PC-3 (cell line): ENCODE data around the gene FGD5. TPM values are rescaled to one million over a fixed set of nuclear protein-coding genes. Genes with fewer than 3 reads are reported as not detected.

ENCODE experiments used
- ATAC-seq: fragments of 200-7000 bp; cut with Tn5 transposase; 2 replicates; pipeline ENCODE4 v1.9.1; 2020; ENCODE audit warnings: mild to moderate bottlenecking, moderate library complexity
- BruUV-seq: library from RNA; stranded (reverse); fragments of 400-500 nt; replicated peaks from 2 replicates; lab custom pipeline; 2021; lab: Mats Ljungman, UMichigan
- CTCF ChIA-PET: fragments of 300-600 bp; sonication (Branson Sonifier 250); formaldehyde crosslinking; loops from one replicate; lab custom pipeline; 2022; ENCODE audit warnings: antibody characterized with exemption; lab: Charles Lee
- POLR2A ChIA-PET: fragments of 300-600 bp; sonication (Branson Sonifier 250); formaldehyde crosslinking; loops from one replicate; lab custom pipeline; 2022; ENCODE audit warnings: antibody characterized with exemption; ENCODE audit not compliant: unreplicated experiment; lab: Charles Lee
- DNase-seq: peaks from one replicate; pipeline ENCODE4 v3.0.0-alpha.2; 2015
- H2AFZ ChIP-seq: fragments of 300-600 bp; sonication (generic); 2 replicates; pipeline ENCODE4 v1.6.0; 2016; ENCODE audit warnings: antibody characterized with exemption, low read length
- H3F3A ChIP-seq: fragments of 300-600 bp; sonication (generic); one replicate; pipeline ENCODE4 v1.6.0; 2017; ENCODE audit warnings: antibody characterized with exemption, low read length, control low read depth, mild to moderate bottlenecking; ENCODE audit not compliant: unreplicated experiment
- H3K27ac ChIP-seq: fragments of 300-600 bp; sonication (generic); 2 replicates; pipeline ENCODE4 v1.5.1; 2016; ENCODE audit warnings: mild to moderate bottlenecking, low read length
- H3K27me3 ChIP-seq: fragments of 300-600 bp; sonication (generic); 2 replicates; pipeline ENCODE4 v1.6.1; 2016; ENCODE audit warnings: low read length, mixed read lengths
- H3K36me3 ChIP-seq: fragments of 300-600 bp; sonication (generic); 2 replicates; pipeline ENCODE4 v1.6.1; 2016; ENCODE audit warnings: low read depth, mixed run types, low read length, mixed read lengths
- H3K4me1 ChIP-seq: fragments of 300-600 bp; sonication (generic); 2 replicates; pipeline ENCODE4 v1.5.1; 2016; ENCODE audit warnings: low read length; ENCODE audit not compliant: insufficient read depth
- H3K4me2 ChIP-seq: fragments of 300-600 bp; sonication (generic); 2 replicates; pipeline ENCODE4 v1.6.0; 2016; ENCODE audit warnings: low read length
- H3K4me3 ChIP-seq: fragments of 300-600 bp; sonication (generic); 2 replicates; pipeline ENCODE4 v1.5.1; 2016; ENCODE audit warnings: mild to moderate bottlenecking, low read length, mixed read lengths
- H3K79me2 ChIP-seq: fragments of 300-600 bp; sonication (generic); 2 replicates; pipeline ENCODE4 v1.6.1; 2017; ENCODE audit warnings: low read length, mixed read lengths
- H3K9ac ChIP-seq: fragments of 300-600 bp; sonication (generic); 2 replicates; pipeline ENCODE4 v1.6.0; 2016; ENCODE audit warnings: mild to moderate bottlenecking, low read length
- H3K9me2 ChIP-seq: fragments of 300-600 bp; sonication (generic); replicated peaks from 2 replicates; pipeline ENCODE4 v1.6.1; 2016; ENCODE audit warnings: mixed run types, low read length, mixed read lengths
- H3K9me3 ChIP-seq: fragments of 300-600 bp; sonication (generic); 2 replicates; pipeline ENCODE4 v1.6.1; 2016; ENCODE audit warnings: low read length, mixed read lengths
- H4K20me1 ChIP-seq: fragments of 300-600 bp; sonication (generic); 2 replicates; pipeline ENCODE4 v1.6.1; 2016; ENCODE audit warnings: low read length, mixed read lengths
- EZH2 ChIP-seq: fragments of 300-600 bp; sonication (generic); IDR thresholded peaks from one replicate; pipeline ENCODE4 v1.6.1; 2017; ENCODE audit warnings: antibody characterized with exemption, mild to moderate bottlenecking, low read length; ENCODE audit not compliant: unreplicated experiment
- EZH2phosphoT487 ChIP-seq: fragments of 300-600 bp; sonication (generic); IDR thresholded peaks from 2 replicates; pipeline ENCODE4 v1.6.1; 2018; ENCODE audit warnings: mild to moderate bottlenecking, antibody characterized with exemption, low read length, borderline replicate concordance
- intact Hi-C: fragments of 100-400 bp; cut with micrococcal nuclease; formaldehyde crosslinking; loops from 2 replicates; pipeline ENCODE4 v1.9.0; 2023
- total RNA-seq: library from RNA; depleted of rRNA; stranded (reverse); fragments of >200 nt; gene quantifications from 2 replicates; pipeline ENCODE4 v1.2.3, GENCODE V29; 2014
- TF ChIP-seq, protein P1 (sequence below): fragments of 300-600 bp; sonication (generic); conservative IDR thresholded peaks from 2 replicates; pipeline ENCODE4 v1.5.1; 2017; ENCODE audit warnings: antibody characterized with exemption, low read depth, mild to moderate bottlenecking, low read length

Gene FGD5
- total RNA-seq, 1 experiment from 2014 or later: not detected

DNA sequence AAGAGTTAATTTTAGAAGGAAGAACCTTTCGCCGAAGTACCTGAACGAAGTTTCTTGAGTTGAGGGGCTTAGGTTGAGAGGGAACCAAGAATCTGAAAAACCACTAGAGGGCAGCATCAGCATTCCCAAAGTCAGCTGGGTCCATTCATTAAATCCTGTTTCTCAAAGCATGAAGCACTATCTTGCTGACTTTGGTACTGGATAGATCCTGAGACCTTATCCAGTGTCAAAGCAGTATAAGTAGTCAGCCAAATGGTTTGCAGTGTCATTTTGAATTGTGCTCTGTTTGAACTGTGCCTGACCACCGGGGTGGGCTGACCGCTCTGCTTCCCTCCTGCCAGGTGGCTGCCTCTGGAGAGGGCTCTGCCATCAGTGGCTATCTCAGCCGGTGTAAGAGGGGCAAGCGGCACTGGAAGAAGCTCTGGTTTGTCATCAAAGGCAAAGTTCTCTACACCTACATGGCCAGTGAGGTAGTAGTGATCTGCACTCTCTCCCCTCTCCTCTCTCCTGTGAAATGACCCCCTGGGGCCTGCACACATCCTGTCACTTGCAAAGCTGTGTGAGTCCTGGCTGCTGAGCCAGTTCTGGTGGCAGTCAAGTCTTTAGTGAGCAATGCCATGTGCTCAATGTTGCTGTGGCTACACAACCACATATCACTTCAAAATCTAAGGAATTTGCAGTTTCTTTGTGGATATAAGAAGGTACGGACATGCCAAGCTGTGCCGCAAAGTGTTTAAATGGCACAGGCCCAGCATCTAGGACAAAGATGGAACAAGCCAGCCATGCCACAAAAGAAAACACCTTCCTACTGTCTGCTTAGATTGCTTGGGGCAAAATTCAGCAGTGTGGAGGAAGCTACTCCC is 107.2 kb downstream of the FGD5 start:
- H3K4me1 ChIP-seq: peaks cover 12% of the 10 kb centered on the region
- no peaks in the 10 kb centered on the region for H3F3A ChIP-seq
- no peaks in the 10 kb centered on the region for H3K79me2 ChIP-seq
- DNase-seq (peak; percentile 80), ATAC-seq (peak; percentile 60)
- TF ChIP-seq EZH2phosphoT487 (no peak), EZH2 (no peak)
- TF ChIP-seq, protein P1, sequence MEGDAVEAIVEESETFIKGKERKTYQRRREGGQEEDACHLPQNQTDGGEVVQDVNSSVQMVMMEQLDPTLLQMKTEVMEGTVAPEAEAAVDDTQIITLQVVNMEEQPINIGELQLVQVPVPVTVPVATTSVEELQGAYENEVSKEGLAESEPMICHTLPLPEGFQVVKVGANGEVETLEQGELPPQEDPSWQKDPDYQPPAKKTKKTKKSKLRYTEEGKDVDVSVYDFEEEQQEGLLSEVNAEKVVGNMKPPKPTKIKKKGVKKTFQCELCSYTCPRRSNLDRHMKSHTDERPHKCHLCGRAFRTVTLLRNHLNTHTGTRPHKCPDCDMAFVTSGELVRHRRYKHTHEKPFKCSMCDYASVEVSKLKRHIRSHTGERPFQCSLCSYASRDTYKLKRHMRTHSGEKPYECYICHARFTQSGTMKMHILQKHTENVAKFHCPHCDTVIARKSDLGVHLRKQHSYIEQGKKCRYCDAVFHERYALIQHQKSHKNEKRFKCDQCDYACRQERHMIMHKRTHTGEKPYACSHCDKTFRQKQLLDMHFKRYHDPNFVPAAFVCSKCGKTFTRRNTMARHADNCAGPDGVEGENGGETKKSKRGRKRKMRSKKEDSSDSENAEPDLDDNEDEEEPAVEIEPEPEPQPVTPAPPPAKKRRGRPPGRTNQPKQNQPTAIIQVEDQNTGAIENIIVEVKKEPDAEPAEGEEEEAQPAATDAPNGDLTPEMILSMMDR: peak; percentile 93
- ChIA-PET CTCF (no interaction called here), POLR2A (no interaction called here)
- no peaks in the 10 kb centered on the region for H3K36me3 ChIP-seq
- no peak overlapping the region for H2AFZ ChIP-seq
- no peak overlapping the region for H3K4me2 ChIP-seq
- H3K9me3 ChIP-seq: no peaks in the 10 kb centered on the region; the same call in 1 of the 2 replicates
- H3K9ac ChIP-seq: no peak overlapping the region
- H4K20me1 ChIP-seq: no peaks in the 10 kb centered on the region
- H3K27ac ChIP-seq: no peak overlapping the region
- no peaks in the 10 kb centered on the region for H3K9me2 ChIP-seq
- H3K4me3 ChIP-seq: no peak overlapping the region
- H3K27me3 ChIP-seq: no peaks in the 10 kb centered on the region
- intact Hi-C loops: loop anchor here (5.0 kb wide), 2 partner anchors 116 to 181 kb away; no protein-coding TSS in a partner anchor
- no TSS peak for BruUV-seq

DNA sequence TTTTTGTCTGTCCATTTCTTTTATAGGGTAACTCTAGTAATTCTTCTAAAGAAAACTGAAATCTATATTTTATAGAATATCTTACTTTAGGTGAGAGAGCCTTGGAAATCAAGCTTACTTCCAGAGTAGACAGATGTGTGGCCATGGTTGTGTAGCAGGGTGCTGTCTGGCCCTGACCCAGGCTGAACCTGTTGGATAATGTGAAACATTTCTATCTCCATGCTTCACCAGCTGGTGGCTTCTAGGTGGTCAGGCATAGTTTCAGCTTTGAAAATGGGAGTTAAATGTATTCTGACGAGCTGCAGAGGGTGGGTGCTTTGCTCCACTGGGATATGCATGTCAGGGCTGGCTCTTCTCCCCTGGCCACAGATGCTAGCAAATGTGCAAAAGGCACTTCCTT is 107.8 kb downstream of the FGD5 start:
- intact Hi-C loops: loop anchor here (5.0 kb wide), 2 partner anchors 116 to 181 kb away; no protein-coding TSS in a partner anchor
- CTCF ChIA-PET: no interaction called here
- TF ChIP-seq, protein P1: no peak
- TF ChIP-seq EZH2 (no peak), EZH2phosphoT487 (no peak)
- Histone ChIP-seq H3K79me2 (no peaks in the 10 kb centered on the region), H3K4me3 (no peak overlapping the region), H2AFZ (no peak overlapping the region), H3K27me3 (no peaks in the 10 kb centered on the region), H3K27ac (no peak overlapping the region), H3K36me3 (no peaks in the 10 kb centered on the region), H3K4me1 (peaks cover 7% of the 10 kb centered on the region; the same call in 1 of the 2 replicates), H3K9me2 (no peaks in the 10 kb centered on the region), H3F3A (no peaks in the 10 kb centered on the region), H3K9ac (no peak overlapping the region), H4K20me1 (no peaks in the 10 kb centered on the region), H3K4me2 (no peak overlapping the region), H3K9me3 (no peaks in the 10 kb centered on the region; the same call in 1 of the 2 replicates)
- DNase-seq: no peak
- BruUV-seq: no TSS peak
- POLR2A ChIA-PET: interaction anchor here (0.6 kb wide), 1 partner anchor 489 kb away, joined by 3 read pairs; no protein-coding TSS in a partner anchor
- no peak for ATAC-seq

DNA sequence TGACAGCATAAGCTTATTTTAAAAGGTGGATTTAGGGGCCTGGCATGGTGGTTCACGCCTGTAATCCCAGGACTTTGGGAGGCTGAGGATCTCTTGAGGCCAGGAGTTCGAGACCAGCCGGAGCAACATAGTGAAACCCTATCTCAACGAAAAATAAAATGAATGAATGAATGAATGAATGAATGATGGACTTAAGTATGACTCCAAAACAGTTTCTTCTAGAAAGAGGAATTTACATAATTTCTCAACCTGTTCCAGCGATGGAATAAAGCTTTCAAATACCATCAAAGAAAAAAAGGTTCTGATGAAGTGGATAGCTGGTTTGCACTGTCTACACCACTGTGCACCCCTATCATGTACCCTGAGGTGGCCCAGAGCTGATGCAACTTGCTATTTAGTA is 108.5 kb downstream of the FGD5 start:
- Histone ChIP-seq H3K27ac (no peak overlapping the region), H3F3A (no peaks in the 10 kb centered on the region), H3K9me2 (no peaks in the 10 kb centered on the region), H3K9me3 (no peaks in the 10 kb centered on the region; the same call in 1 of the 2 replicates), H3K36me3 (no peaks in the 10 kb centered on the region), H3K27me3 (no peaks in the 10 kb centered on the region), H3K4me1 (no peaks in the 10 kb centered on the region), H3K9ac (no peak overlapping the region), H3K4me2 (no peak overlapping the region), H3K79me2 (no peaks in the 10 kb centered on the region), H2AFZ (no peak overlapping the region), H4K20me1 (no peaks in the 10 kb centered on the region), H3K4me3 (no peak overlapping the region)
- no peak for DNase-seq
- ATAC-seq: no peak
- ChIA-PET POLR2A (interaction anchor here (0.6 kb wide), 1 partner anchor 489 kb away, joined by 3 read pairs; no protein-coding TSS in a partner anchor), CTCF (no interaction called here)
- intact Hi-C loops: loop anchor here (5.0 kb wide), 2 partner anchors 115 to 180 kb away; no protein-coding TSS in a partner anchor
- no TSS peak for BruUV-seq
- TF ChIP-seq EZH2: no peak
- no peak for TF ChIP-seq EZH2phosphoT487
- TF ChIP-seq, protein P1: no peak
